Ascending aorta (tissue), 2 donors: ENCODE results near the gene B3GLCT. TPM values are rescaled to one million over a fixed set of nuclear protein-coding genes. Genes with fewer than 3 reads are reported as not detected.

Experiments
- DNase-seq, 2 donors: peaks; one replicate each; pipeline ENCODE4 v3.0.0-alpha.2; 2019; ENCODE audit warnings: low spot score in 2 of 2
- H3K27ac ChIP-seq, 2 donors: fragments of 200-600 bp; sonication (generic); one replicate each; pipeline ENCODE4 v1.5.1; 2016 to 2017; ENCODE audit warnings: mild to moderate bottlenecking in 1 of 2
- H3K27me3 ChIP-seq: fragments of 200-600 bp; sonication (generic); one replicate; pipeline ENCODE4 v1.5.1; 2017
- H3K36me3 ChIP-seq, 2 donors: fragments of 200-600 bp; sonication (generic); one replicate each; pipeline ENCODE4 v1.5.1; 2016
- H3K4me1 ChIP-seq, 2 donors: fragments of 200-600 bp; sonication (generic); one replicate each; pipeline ENCODE4 v1.5.1; 2016 to 2017; ENCODE audit warnings: mild to moderate bottlenecking in 1 of 2
- H3K4me3 ChIP-seq, 2 donors: fragments of 200-600 bp; sonication (generic); one replicate each; pipeline ENCODE4 v1.5.1; 2016 to 2017; ENCODE audit warnings: mild to moderate bottlenecking in 1 of 2
- H3K9me3 ChIP-seq, 2 donors: fragments of 200-600 bp; sonication (generic); one replicate each; pipeline ENCODE4 v1.5.1; 2016
- CTCF ChIP-seq, 3 experiments: fragments of 200-600 bp in 2 of 3; fragments of 450-650 bp in 1 of 3; sonication (generic) in 2 of 3; IDR thresholded peaks; one replicate each; pipeline ENCODE4 v1.5.1; 2016 to 2019; ENCODE audit warnings: antibody characterized with exemption in 3 of 3, mild to moderate bottlenecking in 1 of 3, moderate library complexity in 1 of 3
- intact Hi-C: fragments of 100-400 bp; cut with DNase I; formaldehyde crosslinking; loops from one replicate; pipeline ENCODE4 v1.15.1; 2023
- total RNA-seq: library from RNA; depleted of rRNA; stranded (reverse); fragments of >200 nt; gene quantifications from one replicate; pipeline ENCODE4 v1.1.0, GENCODE V29; 2016

Gene B3GLCT
- total RNA-seq, 1 donor from 2014 or later: 8.8 TPM

- H3K27ac ChIP-seq: no peak overlapping the region
- no peak for TF ChIP-seq CTCF (IDR thresholded peaks at IDR 0.05)
- no peaks in the 10 kb centered on the region for H3K27me3 ChIP-seq
- DNase-seq: no peak
- no peaks in the 10 kb centered on the region for H3K9me3 ChIP-seq
- peaks cover 0 to 8% of the 10 kb centered on the region in 2 donors for H3K4me1 ChIP-seq
- no peak overlapping the region for H3K4me3 ChIP-seq
- H3K36me3 ChIP-seq: no peaks in the 10 kb centered on the region
- intact Hi-C loops: loop anchor here (10.0 kb wide), 1 partner anchor 537 kb away; no protein-coding TSS in a partner anchor
Observed at GRCh38 chr13:31207661-31208552, 8.1 kb downstream of the B3GLCT start.

GRCh38 chr13:31208559-31209122, 8.9 kb downstream of the B3GLCT start:
- Histone ChIP-seq H3K27me3 (no peaks in the 10 kb centered on the region), H3K36me3 (no peaks in the 10 kb centered on the region), H3K4me3 (no peak overlapping the region), H3K27ac (no peak overlapping the region), H3K9me3 (no peaks in the 10 kb centered on the region), H3K4me1 (peaks cover 0 to 8% of the 10 kb centered on the region in 2 donors)
- no peak for DNase-seq
- intact Hi-C loops: loop anchor here (10.0 kb wide), 1 partner anchor 536 kb away; no protein-coding TSS in a partner anchor
- no peak for TF ChIP-seq CTCF (IDR thresholded peaks at IDR 0.05)

- Histone ChIP-seq H3K36me3 (no peaks in the 10 kb centered on the region), H3K4me1 (peaks cover 0 to 8% of the 10 kb centered on the region in 2 donors), H3K27me3 (no peaks in the 10 kb centered on the region), H3K9me3 (no peaks in the 10 kb centered on the region), H3K27ac (peak overlapping the region in 1 of 2 donors; percentile 39), H3K4me3 (peak overlapping the region in 1 of 2 donors; percentile 11)
- TF ChIP-seq CTCF (IDR thresholded peaks at IDR 0.05): no peak
- intact Hi-C loops: loop anchor here (10.0 kb wide), 1 partner anchor 535 kb away; no protein-coding TSS in a partner anchor
- DNase-seq: no peak
Observed at GRCh38 chr13:31209172-31209840, 9.5 kb downstream of the B3GLCT start.

- H3K4me3 ChIP-seq: peak overlapping the region in 1 of 2 donors; percentile 11
- no peak overlapping the region for H3K27ac ChIP-seq
- TF ChIP-seq CTCF (IDR thresholded peaks at IDR 0.05): no peak
- intact Hi-C loops: loop anchor here (10.0 kb wide), 1 partner anchor 535 kb away; no protein-coding TSS in a partner anchor
- no peak for DNase-seq
- no peaks in the 10 kb centered on the region for H3K36me3 ChIP-seq
- H3K27me3 ChIP-seq: no peaks in the 10 kb centered on the region
- H3K4me1 ChIP-seq: peaks cover 0 to 8% of the 10 kb centered on the region in 2 donors
- H3K9me3 ChIP-seq: no peaks in the 10 kb centered on the region
Observed at GRCh38 chr13:31209841-31210210, 10.1 kb downstream of the B3GLCT start.

- Histone ChIP-seq H3K27ac (no peak overlapping the region), H3K9me3 (no peaks in the 10 kb centered on the region), H3K27me3 (no peaks in the 10 kb centered on the region), H3K36me3 (no peaks in the 10 kb centered on the region), H3K4me1 (peaks cover 0 to 8% of the 10 kb centered on the region in 2 donors), H3K4me3 (no peak overlapping the region)
- TF ChIP-seq CTCF (IDR thresholded peaks at IDR 0.05): no peak
- intact Hi-C loops: no loop called here
- DNase-seq: no peak
Observed at GRCh38 chr13:31213651-31214289, 14.0 kb downstream of the B3GLCT start.
